ENCODE results near the gene ZG16B.
A peak's percentile ranks its signal among the peaks of the same experiment; 100 is the strongest.

ZG16B gene

GRCh38 chr16:2854700-2855309, 24.7 kb downstream of the ZG16B start:
- Mint-ChIP-seq H3K27ac (no peak overlapping the region), H3K9me3 (peaks cover 8 to 9% of the 10 kb centered on the region in 2 donors)

GRCh38 chr16:2855536-2855935, 25.4 kb downstream of the ZG16B start:
- peaks cover 47 to 74% of the 10 kb centered on the region in 2 donors for H3K27me3 Mint-ChIP-seq
- H3K4me3 Mint-ChIP-seq, result no peak overlapping the region
- H3K36me3 Mint-ChIP-seq, result peaks cover 0 to 17% of the 10 kb centered on the region in 2 donors
- no peak overlapping the region for H3K27ac Mint-ChIP-seq
- DNase-seq, result no peak
- H3K9me3 Mint-ChIP-seq, result peaks cover 9 to 10% of the 10 kb centered on the region in 2 donors
- no peak for ATAC-seq (replicated peaks)
- H3K4me1 Mint-ChIP-seq, result peaks cover 3 to 8% of the 10 kb centered on the region in 2 donors

More at GRCh38 chr16:2854700-2855309, 24.7 kb downstream of the ZG16B start:
- Mint-ChIP-seq H3K4me3 (no peak overlapping the region), H3K36me3 (peaks cover 0 to 17% of the 10 kb centered on the region in 2 donors), H3K4me1 (peaks cover 3 to 8% of the 10 kb centered on the region in 2 donors), H3K27me3 (peaks cover 47 to 74% of the 10 kb centered on the region in 2 donors)
- DNase-seq (no peak), ATAC-seq (replicated peaks) (no peak)

- H3K27me3 Mint-ChIP-seq, result peaks cover 46 to 76% of the 10 kb centered on the region in 2 donors
- DNase-seq (no peak), ATAC-seq (replicated peaks) (peak in 1 of 2 donors; percentile 47)
- H3K4me3 Mint-ChIP-seq, result no peak overlapping the region
- peaks cover 0 to 17% of the 10 kb centered on the region in 2 donors for H3K36me3 Mint-ChIP-seq
- H3K9me3 Mint-ChIP-seq, result peaks cover 10% of the 10 kb centered on the region in 2 donors
- H3K27ac Mint-ChIP-seq, result no peak overlapping the region
- peaks cover 3 to 8% of the 10 kb centered on the region in 2 donors for H3K4me1 Mint-ChIP-seq
Observed at GRCh38 chr16:2856061-2856670, 26.1 kb downstream of the ZG16B start.

- Mint-ChIP-seq H3K27me3 (peaks cover 50 to 74% of the 10 kb centered on the region in 2 donors), H3K4me3 (no peak overlapping the region), H3K27ac (no peak overlapping the region), H3K4me1 (peaks cover 3 to 8% of the 10 kb centered on the region in 2 donors), H3K9me3 (peaks cover 11 to 14% of the 10 kb centered on the region in 2 donors), H3K36me3 (peaks cover 0 to 17% of the 10 kb centered on the region in 2 donors)
- DNase-seq (no peak), ATAC-seq (replicated peaks) (no peak)
Observed at GRCh38 chr16:2856686-2857450, 26.8 kb downstream of the ZG16B start.

- peaks cover 3 to 8% of the 10 kb centered on the region in 2 donors for H3K4me1 Mint-ChIP-seq
- DNase-seq, result no peak
- peak within 1 kb of the TSS; percentile 61 to 63 for H3K4me3 Mint-ChIP-seq
- peaks cover 46 to 67% of the 10 kb centered on the region in 2 donors for H3K27me3 Mint-ChIP-seq
- H3K36me3 Mint-ChIP-seq, result peaks cover 0 to 17% of the 10 kb centered on the region in 2 donors
- peak within 1 kb of the TSS; percentile 1 for H3K27ac Mint-ChIP-seq
- H3K9me3 Mint-ChIP-seq, result peaks cover 11 to 14% of the 10 kb centered on the region in 2 donors
- ATAC-seq (replicated peaks), result peak; percentile 39 to 42
Observed at GRCh38 chr16:2857451-2858244, 27.5 kb downstream of the ZG16B start, which contains the start of gene PRSS22. Gene PRSS22 (minus strand): TSS chr16:2858170. CDS start chr16:2858104, 66 bp downstream.

- Mint-ChIP-seq H3K4me3 (no peak overlapping the region), H3K27me3 (peaks cover 44 to 64% of the 10 kb centered on the region in 2 donors), H3K27ac (no peak overlapping the region), H3K9me3 (peaks cover 11 to 14% of the 10 kb centered on the region in 2 donors), H3K36me3 (peaks cover 0 to 17% of the 10 kb centered on the region in 2 donors), H3K4me1 (peaks cover 3 to 8% of the 10 kb centered on the region in 2 donors)
- DNase-seq, result no peak
- ATAC-seq (replicated peaks), result no peak
Observed at GRCh38 chr16:2858245-2859025, 28.3 kb downstream of the ZG16B start.

- Mint-ChIP-seq H3K36me3 (peaks cover 0 to 8% of the 10 kb centered on the region in 2 donors), H3K9me3 (peaks cover 5% of the 10 kb centered on the region in 2 donors), H3K27me3 (peaks cover 35 to 56% of the 10 kb centered on the region in 2 donors), H3K4me1 (peaks cover 3 to 8% of the 10 kb centered on the region in 2 donors), H3K4me3 (no peak overlapping the region), H3K27ac (no peak overlapping the region)
- DNase-seq (no peak), ATAC-seq (replicated peaks) (no peak)
Observed at GRCh38 chr16:2859686-2860265, 29.7 kb downstream of the ZG16B start.

GRCh38 chr16:2860826-2861567, 30.9 kb downstream of the ZG16B start:
- peaks cover 0 to 3% of the 10 kb centered on the region in 2 donors for H3K36me3 Mint-ChIP-seq
- ATAC-seq (replicated peaks), result no peak
- DNase-seq, result no peak
- H3K9me3 Mint-ChIP-seq, result peaks cover 5% of the 10 kb centered on the region in 2 donors
- H3K27ac Mint-ChIP-seq, result no peak overlapping the region
- H3K27me3 Mint-ChIP-seq, result peaks cover 42 to 55% of the 10 kb centered on the region in 2 donors
- H3K4me1 Mint-ChIP-seq, result peaks cover 3 to 8% of the 10 kb centered on the region in 2 donors
- H3K4me3 Mint-ChIP-seq, result no peak overlapping the region

- H3K4me3 Mint-ChIP-seq, result no peak overlapping the region
- no peak for ATAC-seq (replicated peaks)
- H3K27ac Mint-ChIP-seq, result no peak overlapping the region
- H3K36me3 Mint-ChIP-seq, result peaks cover 0 to 3% of the 10 kb centered on the region in 2 donors
- H3K9me3 Mint-ChIP-seq, result peaks cover 2 to 5% of the 10 kb centered on the region in 2 donors
- H3K4me1 Mint-ChIP-seq, result no peaks in the 10 kb centered on the region
- peaks cover 23 to 24% of the 10 kb centered on the region in 2 donors for H3K27me3 Mint-ChIP-seq
- no peak for DNase-seq
Observed at GRCh38 chr16:2865651-2866050, 35.5 kb downstream of the ZG16B start.

- Mint-ChIP-seq H3K4me3 (peak overlapping the region in 1 of 2 donors; percentile 2), H3K27me3 (peaks cover 19 to 21% of the 10 kb centered on the region in 2 donors)
Observed at GRCh38 chr16:2866431-2866830, 36.3 kb downstream of the ZG16B start.

GRCh38 chr16:2867661-2867986, 37.5 kb downstream of the ZG16B start:
- Mint-ChIP-seq H3K36me3 (peaks cover 0 to 3% of the 10 kb centered on the region in 2 donors), H3K4me1 (no peaks in the 10 kb centered on the region), H3K9me3 (no peaks in the 10 kb centered on the region), H3K27me3 (peaks cover 20 to 23% of the 10 kb centered on the region in 2 donors), H3K27ac (peak overlapping the region; percentile 99), H3K4me3 (peak overlapping the region; percentile 96 to 97)
- ATAC-seq (replicated peaks) (no peak), DNase-seq (no peak)

More at GRCh38 chr16:2866431-2866830, 36.3 kb downstream of the ZG16B start:
- H3K9me3 Mint-ChIP-seq, result peaks cover 0 to under 1% of the 10 kb centered on the region in 2 donors
- DNase-seq, result no peak
- H3K36me3 Mint-ChIP-seq, result peaks cover 0 to 3% of the 10 kb centered on the region in 2 donors
- no peak for ATAC-seq (replicated peaks)
- H3K4me1 Mint-ChIP-seq, result no peaks in the 10 kb centered on the region
- H3K27ac Mint-ChIP-seq, result peak overlapping the region; percentile 37

Measured in stimulated activated naive B cell treated with anti-CD40 and anti-IgM and Interleukin-4, amounts not matched to agents 10 μg/mL and 1 μg/mL and 100 μg/mL, for 72 hours (primary cell).